GM21723 (cell line): Measurements from ENCODE around the gene ATXN7L1.

Source experiments
- ATAC-seq: cut with Tn5 transposase; IDR thresholded peaks from one replicate; pipeline ENCODE4 v1.9.1; 2021; ENCODE audit warnings: mild to moderate bottlenecking, moderate library complexity; ENCODE audit not compliant: unreplicated experiment

Gene ATXN7L1

GRCh38 chr7:105590793-105591192 lies 285.6 kb downstream of the ATXN7L1 start:
- no peak for ATAC-seq

GRCh38 chr7:105589356-105590077 lies 286.9 kb downstream of the ATXN7L1 start:
- peak; percentile 85 for ATAC-seq

- ATAC-seq = no peak
Measured at GRCh38 chr7:105587909-105588635, 288.3 kb downstream of the ATXN7L1 start.

GRCh38 chr7:105585850-105586500 lies 290.4 kb downstream of the ATXN7L1 start:
- ATAC-seq = peak; percentile 42

GRCh38 chr7:105584165-105584564 lies 292.2 kb downstream of the ATXN7L1 start:
- no peak for ATAC-seq

GRCh38 chr7:105583061-105583460 lies 293.3 kb downstream of the ATXN7L1 start:
- no peak for ATAC-seq

- peak; percentile 85 for ATAC-seq
Measured at GRCh38 chr7:105581066-105581811, 295.2 kb downstream of the ATXN7L1 start, which contains the start of gene EFCAB10. Gene EFCAB10, minus strand, starts transcription at chr7:105581493. Its CDS starts 30 bp downstream, at chr7:105581463.

GRCh38 chr7:105580022-105580740 lies 296.2 kb downstream of the ATXN7L1 start:
- ATAC-seq = no peak

GRCh38 chr7:105578496-105578895 lies 297.9 kb downstream of the ATXN7L1 start:
- no peak for ATAC-seq

GRCh38 chr7:105577251-105577650 lies 299.1 kb downstream of the ATXN7L1 start:
- ATAC-seq = no peak

- ATAC-seq = no peak
Measured at GRCh38 chr7:105571891-105572290, 304.5 kb downstream of the ATXN7L1 start.

- no peak for ATAC-seq
Measured at GRCh38 chr7:105567821-105568220, 308.6 kb downstream of the ATXN7L1 start.

GRCh38 chr7:105567024-105567423 lies 309.4 kb downstream of the ATXN7L1 start:
- no peak for ATAC-seq

GRCh38 chr7:105565190-105565589 lies 311.2 kb downstream of the ATXN7L1 start:
- ATAC-seq = no peak

GRCh38 chr7:105559926-105560325 lies 316.5 kb downstream of the ATXN7L1 start:
- ATAC-seq = no peak
